Activated CD4-positive, alpha-beta memory T cell treated with anti-CD3 and anti-CD28 coated beads, Interleukin-2, amount 10 ng/mL, durations not matched to agents 7 days and 5 days (primary cell): Measurements from ENCODE around the gene TBCD. TPM values are rescaled to one million over a fixed set of nuclear protein-coding genes. Genes with fewer than 3 reads are reported as not detected.

Experiments
- CTCF ChIA-PET: fragments of 350-600 bp; sonication (Branson Sonifier 250); formaldehyde crosslinking; loops from one replicate; lab custom pipeline; 2021; ENCODE audit warnings: antibody characterized with exemption, inconsistent platforms; lab: Charles Lee
- POLR2A ChIA-PET: fragments of 350-600 bp; sonication (Branson Sonifier 250); formaldehyde crosslinking; loops from one replicate; lab custom pipeline; 2021; ENCODE audit warnings: antibody characterized with exemption; lab: Charles Lee
- DNase-seq: peaks from one replicate; pipeline ENCODE4 v3.0.0-alpha.2; 2020
- H3K27ac Mint-ChIP-seq: one replicate; pipeline ENCODE4 v1.8.0; 2021; ENCODE audit warnings: mild to moderate bottlenecking, mixed read lengths
- H3K27me3 Mint-ChIP-seq: one replicate; pipeline ENCODE4 v1.8.0; 2021; ENCODE audit warnings: mixed read lengths
- H3K36me3 Mint-ChIP-seq: one replicate; pipeline ENCODE4 v1.8.0; 2021; ENCODE audit warnings: low read depth, mixed read lengths
- H3K4me1 Mint-ChIP-seq: one replicate; pipeline ENCODE4 v1.8.0; 2021; ENCODE audit warnings: mixed read lengths
- H3K4me3 Mint-ChIP-seq: one replicate; pipeline ENCODE4 v1.8.0; 2021; ENCODE audit warnings: mild to moderate bottlenecking, mixed read lengths
- H3K9me3 Mint-ChIP-seq: one replicate; pipeline ENCODE4 v1.8.0; 2021; ENCODE audit warnings: mixed read lengths
- total RNA-seq, 2 experiments: library from RNA; stranded (reverse); gene quantifications; one replicate each; pipeline ENCODE4 v1.2.3, GENCODE V29; 2021

TBCD gene
- total RNA-seq, 2 experiments from 2014 or later: 133 to 135 TPM

GRCh38 chr17:82917699-82918345 lies 166.0 kb downstream of the TBCD start:
- H3K27ac Mint-ChIP-seq: no peak overlapping the region
- H3K9me3 Mint-ChIP-seq: no peaks in the 10 kb centered on the region
- peaks cover 10% of the 10 kb centered on the region for H3K36me3 Mint-ChIP-seq
- peaks cover 6% of the 10 kb centered on the region for H3K4me1 Mint-ChIP-seq
- ChIA-PET POLR2A (no interaction called here), CTCF (interaction anchor here (1.0 to 1.1 kb wide), 2 partner anchors 80 to 136 kb away, joined by 3 read pairs; no protein-coding TSS in a partner anchor)
- H3K27me3 Mint-ChIP-seq: no peaks in the 10 kb centered on the region
- peak; percentile 24 for DNase-seq
- H3K4me3 Mint-ChIP-seq: no peak overlapping the region

- ChIA-PET CTCF (no interaction called here), POLR2A (no interaction called here)
- peaks cover 10% of the 10 kb centered on the region for H3K36me3 Mint-ChIP-seq
- H3K9me3 Mint-ChIP-seq: no peaks in the 10 kb centered on the region
- no peaks in the 10 kb centered on the region for H3K27me3 Mint-ChIP-seq
- peaks cover 6% of the 10 kb centered on the region for H3K4me1 Mint-ChIP-seq
- no peak overlapping the region for H3K27ac Mint-ChIP-seq
- DNase-seq: no peak
- no peak overlapping the region for H3K4me3 Mint-ChIP-seq
These were observed 166.6 kb downstream of the TBCD start for GRCh38 chr17:82918508-82918907.

GRCh38 chr17:82920150-82920549 lies 168.3 kb downstream of the TBCD start:
- no peak overlapping the region for H3K27ac Mint-ChIP-seq
- CTCF ChIA-PET: no interaction called here
- no peaks in the 10 kb centered on the region for H3K27me3 Mint-ChIP-seq
- POLR2A ChIA-PET: no interaction called here
- peaks cover 7% of the 10 kb centered on the region for H3K36me3 Mint-ChIP-seq
- no peak overlapping the region for H3K4me3 Mint-ChIP-seq
- H3K4me1 Mint-ChIP-seq: peaks cover 6% of the 10 kb centered on the region
- H3K9me3 Mint-ChIP-seq: no peaks in the 10 kb centered on the region
- no peak for DNase-seq

- Mint-ChIP-seq H3K36me3 (peaks cover 6% of the 10 kb centered on the region), H3K27me3 (no peaks in the 10 kb centered on the region), H3K9me3 (no peaks in the 10 kb centered on the region), H3K27ac (no peak overlapping the region), H3K4me3 (no peak overlapping the region), H3K4me1 (peaks cover 6% of the 10 kb centered on the region)
- DNase-seq: no peak
- CTCF ChIA-PET: no interaction called here
- POLR2A ChIA-PET: no interaction called here
These were observed 168.8 kb downstream of the TBCD start for GRCh38 chr17:82920715-82921114.

- POLR2A ChIA-PET: no interaction called here
- CTCF ChIA-PET: no interaction called here
- Mint-ChIP-seq H3K9me3 (no peaks in the 10 kb centered on the region), H3K4me1 (peaks cover 3% of the 10 kb centered on the region), H3K4me3 (no peak overlapping the region), H3K36me3 (peaks cover 9% of the 10 kb centered on the region), H3K27ac (no peak overlapping the region), H3K27me3 (no peaks in the 10 kb centered on the region)
- DNase-seq: no peak
These were observed 169.6 kb downstream of the TBCD start for GRCh38 chr17:82921426-82921825.

GRCh38 chr17:82922646-82923045 lies 170.8 kb downstream of the TBCD start:
- H3K4me1 Mint-ChIP-seq: no peaks in the 10 kb centered on the region
- H3K27me3 Mint-ChIP-seq: no peaks in the 10 kb centered on the region
- no peak overlapping the region for H3K4me3 Mint-ChIP-seq
- no peak overlapping the region for H3K27ac Mint-ChIP-seq
- ChIA-PET POLR2A (no interaction called here), CTCF (no interaction called here)
- peaks cover 19% of the 10 kb centered on the region for H3K36me3 Mint-ChIP-seq
- H3K9me3 Mint-ChIP-seq: no peaks in the 10 kb centered on the region
- DNase-seq: no peak

- H3K9me3 Mint-ChIP-seq: no peaks in the 10 kb centered on the region
- no peak overlapping the region for H3K4me3 Mint-ChIP-seq
- CTCF ChIA-PET: no interaction called here
- H3K27me3 Mint-ChIP-seq: no peaks in the 10 kb centered on the region
- peaks cover 19% of the 10 kb centered on the region for H3K36me3 Mint-ChIP-seq
- POLR2A ChIA-PET: interaction anchor here (0.6 kb wide), 1 partner anchor 147 kb away, joined by 3 read pairs; no protein-coding TSS in a partner anchor
- H3K27ac Mint-ChIP-seq: no peak overlapping the region
- no peak for DNase-seq
- no peaks in the 10 kb centered on the region for H3K4me1 Mint-ChIP-seq
These were observed 171.7 kb downstream of the TBCD start for GRCh38 chr17:82923366-82924113.

- no peak overlapping the region for H3K27ac Mint-ChIP-seq
- no peaks in the 10 kb centered on the region for H3K4me1 Mint-ChIP-seq
- H3K27me3 Mint-ChIP-seq: no peaks in the 10 kb centered on the region
- no peaks in the 10 kb centered on the region for H3K9me3 Mint-ChIP-seq
- H3K4me3 Mint-ChIP-seq: no peak overlapping the region
- no peak for DNase-seq
- POLR2A ChIA-PET: interaction anchor here (0.7 kb wide), 1 partner anchor 10 kb away, joined by 3 read pairs; no protein-coding TSS in a partner anchor
- CTCF ChIA-PET: interaction anchor here (1.0 kb wide), 1 partner anchor 142 kb away, joined by 3 read pairs; no protein-coding TSS in a partner anchor
- peaks cover 25% of the 10 kb centered on the region for H3K36me3 Mint-ChIP-seq
These were observed 172.3 kb downstream of the TBCD start for GRCh38 chr17:82924214-82924613.

GRCh38 chr17:82924812-82925211 lies 172.9 kb downstream of the TBCD start:
- H3K27me3 Mint-ChIP-seq: no peaks in the 10 kb centered on the region
- DNase-seq: no peak
- no peak overlapping the region for H3K4me3 Mint-ChIP-seq
- H3K36me3 Mint-ChIP-seq: peaks cover 29% of the 10 kb centered on the region
- no peaks in the 10 kb centered on the region for H3K9me3 Mint-ChIP-seq
- no peaks in the 10 kb centered on the region for H3K4me1 Mint-ChIP-seq
- ChIA-PET CTCF (interaction anchor here (1.0 kb wide), 1 partner anchor 143 kb away, joined by 3 read pairs; no protein-coding TSS in a partner anchor), POLR2A (interaction anchor here (0.7 to 1.1 kb wide), 2 partner anchors 11 to 61 kb away, joined by 3 read pairs; no protein-coding TSS in a partner anchor)
- H3K27ac Mint-ChIP-seq: no peak overlapping the region

GRCh38 chr17:82925336-82925735 lies 173.5 kb downstream of the TBCD start:
- DNase-seq: no peak
- Mint-ChIP-seq H3K27ac (peak overlapping the region; percentile 16), H3K4me1 (no peaks in the 10 kb centered on the region), H3K4me3 (no peak overlapping the region), H3K27me3 (no peaks in the 10 kb centered on the region), H3K9me3 (no peaks in the 10 kb centered on the region), H3K36me3 (peaks cover 29% of the 10 kb centered on the region)
- POLR2A ChIA-PET: interaction anchor here (1.1 kb wide), 1 partner anchor 61 kb away, joined by 3 read pairs; no protein-coding TSS in a partner anchor
- CTCF ChIA-PET: interaction anchor here (1.0 kb wide), 1 partner anchor 143 kb away, joined by 3 read pairs; no protein-coding TSS in a partner anchor

- CTCF ChIA-PET: no interaction called here
- DNase-seq: no peak
- H3K4me3 Mint-ChIP-seq: no peak overlapping the region
These were observed 174.2 kb downstream of the TBCD start for GRCh38 chr17:82926081-82926480.

GRCh38 chr17:82926716-82927115 lies 174.9 kb downstream of the TBCD start:
- Mint-ChIP-seq H3K27ac (no peak overlapping the region), H3K9me3 (no peaks in the 10 kb centered on the region), H3K4me3 (no peak overlapping the region), H3K36me3 (peaks cover 35% of the 10 kb centered on the region), H3K4me1 (no peaks in the 10 kb centered on the region), H3K27me3 (no peaks in the 10 kb centered on the region)
- ChIA-PET CTCF (no interaction called here), POLR2A (no interaction called here)
- DNase-seq: no peak

More at GRCh38 chr17:82926081-82926480, 174.2 kb downstream of the TBCD start:
- POLR2A ChIA-PET: no interaction called here
- Mint-ChIP-seq H3K36me3 (peaks cover 33% of the 10 kb centered on the region), H3K27me3 (no peaks in the 10 kb centered on the region), H3K9me3 (no peaks in the 10 kb centered on the region), H3K4me1 (no peaks in the 10 kb centered on the region), H3K27ac (no peak overlapping the region)

- H3K36me3 Mint-ChIP-seq: peaks cover 35% of the 10 kb centered on the region
- H3K4me1 Mint-ChIP-seq: no peaks in the 10 kb centered on the region
- ChIA-PET CTCF (no interaction called here), POLR2A (no interaction called here)
- DNase-seq: no peak
- no peaks in the 10 kb centered on the region for H3K27me3 Mint-ChIP-seq
- H3K4me3 Mint-ChIP-seq: no peak overlapping the region
- H3K9me3 Mint-ChIP-seq: no peaks in the 10 kb centered on the region
- no peak overlapping the region for H3K27ac Mint-ChIP-seq
These were observed 175.4 kb downstream of the TBCD start for GRCh38 chr17:82927311-82927660.
